ENCODE data around the gene YARS1. TPM values are rescaled to one million over a fixed set of nuclear protein-coding genes. Genes with fewer than 3 reads are reported as not detected.

Gene YARS1
- total RNA-seq, 1 experiment from 2014 or later = 180 TPM

- TF ChIP-seq EZH2 (IDR thresholded peaks at IDR 0.05; ENCODE audit: low read depth) = no peak
- no peak for TF ChIP-seq CTCF (conservative IDR thresholded peaks at IDR 0.05)
- intact Hi-C loops (cut with micrococcal nuclease; ENCODE audit: unreplicated experiment) = loop anchor here (10.0 kb wide), 1 partner anchor 194 kb away; no protein-coding TSS in a partner anchor
- no peak overlapping the region for H3K27ac ChIP-seq
- H2AFZ ChIP-seq = no peak overlapping the region
- BruUV-seq (replicated peaks) = no TSS peak
- H3K4me1 ChIP-seq (replicated peaks; ENCODE audit: insufficient read depth) = peaks cover 26% of the 10 kb centered on the region
- no peak overlapping the region for H3K4me2 ChIP-seq
- no peaks in the 10 kb centered on the region for H3K9me3 ChIP-seq (ENCODE audit: insufficient read depth, low read depth)
- POLR2A ChIA-PET (ENCODE audit: unreplicated experiment) = no interaction called here
- H3K36me3 ChIP-seq (ENCODE audit: low read depth) = peaks cover 80% of the 10 kb centered on the region
- H3K27me3 ChIP-seq (ENCODE audit: insufficient read depth, low read depth) = no peaks in the 10 kb centered on the region
- no peaks in the 10 kb centered on the region for H3K9me2 ChIP-seq (ENCODE audit: insufficient read depth)
- H3K79me2 ChIP-seq (ENCODE audit: low read depth) = peaks cover 94% of the 10 kb centered on the region
- no peak for DNase-seq
- CTCF ChIA-PET = no interaction called here
- no peak overlapping the region for H3K4me3 ChIP-seq
- H4K20me1 ChIP-seq (ENCODE audit: insufficient read depth) = peaks cover 95% of the 10 kb centered on the region
- H3F3A ChIP-seq (ENCODE audit: insufficient read depth, low read depth) = peaks cover 29% of the 10 kb centered on the region
Measured at GRCh38 chr1:32811265-32811664, 5.9 kb downstream of the YARS1 start.

GRCh38 chr1:32810358-32810757 lies 6.8 kb downstream of the YARS1 start:
- Histone ChIP-seq H3K27ac (no peak overlapping the region), H3K4me1 (replicated peaks; ENCODE audit: insufficient read depth) (peaks cover 23% of the 10 kb centered on the region), H2AFZ (no peak overlapping the region), H3K27me3 (ENCODE audit: insufficient read depth, low read depth) (no peaks in the 10 kb centered on the region), H3K9me2 (ENCODE audit: insufficient read depth) (no peaks in the 10 kb centered on the region), H3K4me3 (no peak overlapping the region), H3K4me2 (no peak overlapping the region), H3K9me3 (ENCODE audit: insufficient read depth, low read depth) (no peaks in the 10 kb centered on the region), H3K79me2 (ENCODE audit: low read depth) (peaks cover 94% of the 10 kb centered on the region), H3F3A (ENCODE audit: insufficient read depth, low read depth) (peaks cover 31% of the 10 kb centered on the region), H3K36me3 (ENCODE audit: low read depth) (peaks cover 81% of the 10 kb centered on the region), H4K20me1 (ENCODE audit: insufficient read depth) (peaks cover 97% of the 10 kb centered on the region)
- CTCF ChIA-PET = no interaction called here
- no TSS peak for BruUV-seq (replicated peaks)
- POLR2A ChIA-PET (ENCODE audit: unreplicated experiment) = no interaction called here
- DNase-seq = no peak
- no peak for TF ChIP-seq EZH2 (IDR thresholded peaks at IDR 0.05; ENCODE audit: low read depth)
- TF ChIP-seq CTCF (conservative IDR thresholded peaks at IDR 0.05) = no peak
- intact Hi-C loops (cut with micrococcal nuclease; ENCODE audit: unreplicated experiment) = loop anchor here (10.0 kb wide), 1 partner anchor 194 kb away; no protein-coding TSS in a partner anchor

GRCh38 chr1:32808580-32808979 lies 8.6 kb downstream of the YARS1 start:
- H3F3A ChIP-seq (ENCODE audit: insufficient read depth, low read depth) = peaks cover 34% of the 10 kb centered on the region
- no peak overlapping the region for H2AFZ ChIP-seq
- DNase-seq = no peak
- no peak overlapping the region for H3K27ac ChIP-seq
- H3K9me2 ChIP-seq (ENCODE audit: insufficient read depth) = no peaks in the 10 kb centered on the region
- POLR2A ChIA-PET (ENCODE audit: unreplicated experiment) = no interaction called here
- no TSS peak for BruUV-seq (replicated peaks)
- peaks cover 66% of the 10 kb centered on the region for H3K36me3 ChIP-seq (ENCODE audit: low read depth)
- H3K27me3 ChIP-seq (ENCODE audit: insufficient read depth, low read depth) = no peaks in the 10 kb centered on the region
- TF ChIP-seq CTCF (conservative IDR thresholded peaks at IDR 0.05) (no peak), EZH2 (IDR thresholded peaks at IDR 0.05; ENCODE audit: low read depth) (no peak)
- intact Hi-C loops (cut with micrococcal nuclease; ENCODE audit: unreplicated experiment) = no loop called here
- no peak overlapping the region for H3K4me2 ChIP-seq
- no peak overlapping the region for H3K4me3 ChIP-seq
- CTCF ChIA-PET = no interaction called here
- no peaks in the 10 kb centered on the region for H3K9me3 ChIP-seq (ENCODE audit: insufficient read depth, low read depth)
- H3K79me2 ChIP-seq (ENCODE audit: low read depth) = peaks cover 77% of the 10 kb centered on the region
- H3K4me1 ChIP-seq (replicated peaks; ENCODE audit: insufficient read depth) = peaks cover 5% of the 10 kb centered on the region; the same call in 1 of the 2 replicates
- H4K20me1 ChIP-seq (ENCODE audit: insufficient read depth) = peaks cover 80% of the 10 kb centered on the region

Data from PC-9 (cell line).